Astrocyte of the cerebellum (primary cell): ENCODE data around the gene CLASP1.

Experiments
- DNase-seq: peaks from one replicate; pipeline ENCODE4 v3.0.0-alpha.2; 2011; ENCODE audit warnings: low read depth
- H3K4me3 ChIP-seq: 2 replicates; pipeline ENCODE4 v1.5.1; 2011; ENCODE audit warnings: mild to moderate bottlenecking, low read depth, low read length, moderate library complexity
- in situ Hi-C: cut with HindIII; loops from 2 replicates; pipeline ENCODE4 v1.10.0; 2017; ENCODE audit warnings: low sequenced_read_pairs
- TF ChIP-seq, protein P1 (sequence below): IDR thresholded peaks from 2 replicates; pipeline ENCODE4 v1.5.1; 2012; ENCODE audit warnings: low read length, low read depth, moderate library complexity, mild to moderate bottlenecking; ENCODE audit errors: missing control alignments

The CLASP1 gene

DNA sequence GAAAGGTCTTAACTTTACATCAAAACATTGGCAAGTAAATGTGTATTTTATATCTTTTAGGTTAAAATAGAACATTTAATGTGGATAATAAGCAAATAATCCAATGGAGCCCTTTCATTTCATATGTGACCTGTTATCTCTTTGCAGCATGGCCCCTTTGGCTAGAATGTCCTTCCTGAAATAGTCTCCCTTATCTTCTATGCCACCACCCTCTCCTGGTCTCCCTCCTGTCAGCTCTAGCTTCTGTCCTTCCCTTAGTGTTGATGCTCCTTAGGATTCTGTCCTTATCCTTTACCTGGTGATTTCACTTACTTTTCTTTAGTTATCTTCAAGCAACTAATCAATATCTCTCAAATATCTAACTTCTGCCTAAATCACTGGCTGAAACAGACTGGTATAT lies 277.2 kb downstream of the CLASP1 start:
- no peak overlapping the region for H3K4me3 ChIP-seq
- TF ChIP-seq, protein P1, sequence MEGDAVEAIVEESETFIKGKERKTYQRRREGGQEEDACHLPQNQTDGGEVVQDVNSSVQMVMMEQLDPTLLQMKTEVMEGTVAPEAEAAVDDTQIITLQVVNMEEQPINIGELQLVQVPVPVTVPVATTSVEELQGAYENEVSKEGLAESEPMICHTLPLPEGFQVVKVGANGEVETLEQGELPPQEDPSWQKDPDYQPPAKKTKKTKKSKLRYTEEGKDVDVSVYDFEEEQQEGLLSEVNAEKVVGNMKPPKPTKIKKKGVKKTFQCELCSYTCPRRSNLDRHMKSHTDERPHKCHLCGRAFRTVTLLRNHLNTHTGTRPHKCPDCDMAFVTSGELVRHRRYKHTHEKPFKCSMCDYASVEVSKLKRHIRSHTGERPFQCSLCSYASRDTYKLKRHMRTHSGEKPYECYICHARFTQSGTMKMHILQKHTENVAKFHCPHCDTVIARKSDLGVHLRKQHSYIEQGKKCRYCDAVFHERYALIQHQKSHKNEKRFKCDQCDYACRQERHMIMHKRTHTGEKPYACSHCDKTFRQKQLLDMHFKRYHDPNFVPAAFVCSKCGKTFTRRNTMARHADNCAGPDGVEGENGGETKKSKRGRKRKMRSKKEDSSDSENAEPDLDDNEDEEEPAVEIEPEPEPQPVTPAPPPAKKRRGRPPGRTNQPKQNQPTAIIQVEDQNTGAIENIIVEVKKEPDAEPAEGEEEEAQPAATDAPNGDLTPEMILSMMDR: no peak
- in situ Hi-C loops: no loop called here
- DNase-seq: no peak

DNA sequence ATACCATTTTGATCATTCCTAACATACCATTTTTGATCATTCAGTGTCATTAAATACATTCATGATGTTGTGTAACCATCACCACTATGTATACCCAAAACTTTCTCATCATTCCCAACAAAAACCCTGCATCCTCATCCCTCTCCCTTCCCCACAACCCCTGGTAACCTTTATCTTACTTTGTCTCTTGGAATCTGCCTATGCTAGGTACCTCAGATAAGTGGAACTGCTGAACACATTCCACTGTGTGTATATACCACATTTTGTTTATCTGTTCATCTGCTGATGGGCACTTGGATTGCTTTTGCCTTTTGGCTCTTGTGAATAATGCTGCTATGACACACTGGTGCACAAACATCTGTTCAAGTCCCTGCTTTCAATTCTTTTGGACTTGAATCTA lies 280.4 kb downstream of the CLASP1 start:
- TF ChIP-seq, protein P1: no peak
- H3K4me3 ChIP-seq: no peak overlapping the region
- no peak for DNase-seq
- in situ Hi-C loops: no loop called here

DNA sequence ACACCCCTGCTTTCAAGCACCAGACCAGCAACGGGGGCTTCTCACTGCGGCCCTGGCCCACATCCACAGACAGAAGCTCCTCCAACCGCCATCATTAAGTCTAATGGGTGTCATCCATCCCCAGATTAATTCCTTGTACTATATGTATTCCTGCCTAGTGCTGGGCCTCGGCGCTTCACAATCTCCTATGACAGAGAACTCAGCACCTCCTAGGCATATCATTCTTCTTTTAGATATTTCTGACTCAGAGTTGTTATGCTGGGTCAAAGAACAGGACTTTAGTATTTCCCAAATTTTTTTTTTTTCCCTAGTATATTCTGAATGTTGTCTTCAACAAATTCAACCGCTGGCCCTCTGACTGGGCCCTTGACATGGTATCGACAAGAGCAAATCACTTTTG lies 281.1 kb downstream of the CLASP1 start:
- in situ Hi-C loops: no loop called here
- TF ChIP-seq, protein P1: no peak
- no peak for DNase-seq
- no peak overlapping the region for H3K4me3 ChIP-seq

DNA sequence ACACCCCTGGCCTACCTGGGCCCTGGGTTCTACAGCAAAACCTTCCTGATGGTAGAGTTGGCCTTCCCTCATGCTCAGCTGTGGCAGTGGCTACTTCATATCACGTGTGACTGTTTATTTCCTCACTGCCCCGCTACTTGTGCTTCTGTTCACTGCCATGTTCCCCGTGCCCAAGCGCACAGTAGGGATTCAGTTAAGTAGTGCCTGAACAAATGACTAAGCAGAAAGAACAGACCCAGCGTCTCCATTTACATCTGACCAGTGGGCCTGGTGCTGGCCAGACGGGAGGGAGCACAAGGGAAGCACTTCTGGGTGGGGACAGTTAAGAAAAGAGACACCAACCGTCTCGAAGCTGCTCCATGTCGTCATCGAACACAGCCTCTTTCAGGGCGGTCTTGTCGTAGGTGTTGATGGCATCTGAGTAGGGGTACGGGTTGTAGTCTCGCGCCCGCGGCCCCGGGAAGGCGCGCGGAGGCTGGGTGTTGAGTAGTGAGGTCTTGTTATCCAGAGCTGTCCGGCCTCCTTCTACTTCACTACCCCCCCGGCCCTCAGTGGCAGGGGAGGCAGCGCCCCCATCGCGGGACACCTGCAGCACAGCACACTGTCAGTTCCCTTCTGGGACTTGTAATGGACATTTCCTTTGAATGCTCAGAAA lies 281.9 kb downstream of the CLASP1 start:
- DNase-seq: no peak
- in situ Hi-C loops: no loop called here
- TF ChIP-seq, protein P1: no peak
- no peak overlapping the region for H3K4me3 ChIP-seq

DNA sequence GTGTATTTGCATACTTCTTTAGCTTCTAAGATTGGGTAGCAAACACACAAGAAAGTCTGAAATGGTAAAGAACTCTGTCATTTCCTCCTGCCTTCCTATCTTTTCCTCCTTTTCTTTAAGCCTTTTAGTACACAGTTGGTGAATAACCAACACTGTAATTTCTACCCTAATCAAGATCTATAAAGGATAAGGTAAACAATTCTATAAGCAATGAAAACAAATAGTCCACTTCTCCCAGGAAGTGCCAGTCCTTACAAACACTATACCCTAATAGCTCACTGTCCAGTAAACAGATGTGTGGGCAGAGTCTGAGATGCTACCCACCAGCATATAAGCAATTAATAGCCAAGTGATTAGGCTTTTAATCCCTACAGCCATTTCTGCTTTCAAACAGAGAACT lies 283.2 kb downstream of the CLASP1 start:
- DNase-seq: no peak
- TF ChIP-seq, protein P1: no peak
- no peak overlapping the region for H3K4me3 ChIP-seq
- in situ Hi-C loops: no loop called here

DNA sequence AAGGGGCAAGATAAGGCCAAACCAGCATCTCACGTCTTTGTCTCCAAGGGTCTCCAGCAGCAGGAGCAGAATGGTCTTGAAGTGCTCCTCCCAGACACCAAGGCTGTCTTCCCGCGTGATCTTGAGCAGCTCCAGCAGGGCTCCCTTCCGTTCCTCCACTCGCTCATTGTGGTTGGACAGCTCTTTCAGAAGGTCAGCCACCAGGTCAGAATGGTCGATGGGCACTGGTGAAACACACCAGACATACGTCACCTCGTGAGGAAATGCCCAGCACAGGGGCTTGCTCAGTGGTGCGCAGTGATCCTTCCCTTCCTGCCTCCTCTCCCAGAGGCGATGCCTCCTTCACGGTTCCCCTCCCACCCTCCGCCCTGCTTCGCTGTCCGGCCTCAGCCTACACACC lies 284.2 kb downstream of the CLASP1 start:
- in situ Hi-C loops: no loop called here
- no peak for DNase-seq
- TF ChIP-seq, protein P1: no peak
- H3K4me3 ChIP-seq: no peak overlapping the region
